SK-N-SH treated with all-trans-retinoic acid at 6 μM for 48 hours (cell line): ENCODE results near the gene UGP2.

Experiments used
- ATAC-seq: fragments of 200-7000 bp; cut with Tn5 transposase; 3 replicates; pipeline ENCODE4 v1.9.1; 2020; ENCODE audit warnings: mild to moderate bottlenecking, moderate library complexity
- ARNTL ChIP-seq: fragments of 450-650 bp; formaldehyde crosslinking; IDR thresholded peaks from 2 replicates; pipeline ENCODE4 v1.5.0; 2020; ENCODE audit warnings: low read depth, mild to moderate bottlenecking, moderate library complexity, borderline replicate concordance
- CSDC2 ChIP-seq: fragments of 250-450 bp; sonication (Bioruptor Pico); IDR thresholded peaks from 2 replicates; pipeline ENCODE4 v1.5.0; 2020; ENCODE audit warnings: mild to moderate bottlenecking, moderate library complexity
- ESRRG ChIP-seq: fragments of 250-450 bp; sonication (Bioruptor Pico); IDR thresholded peaks from 2 replicates; pipeline ENCODE4 v1.6.1; 2021; ENCODE audit warnings: mild to moderate bottlenecking
- GLIS3 ChIP-seq: fragments of 250-450 bp; sonication (Bioruptor Pico); IDR thresholded peaks from 2 replicates; pipeline ENCODE4 v1.5.0; 2020; ENCODE audit warnings: mild to moderate bottlenecking, moderate library complexity
- ISL1 ChIP-seq: fragments of 250-450 bp; sonication (Bioruptor Pico); IDR thresholded peaks from 2 replicates; pipeline ENCODE4 v2.1.2; 2022; ENCODE audit warnings: mild to moderate bottlenecking, moderate library complexity
- PPARA ChIP-seq: fragments of 250-450 bp; sonication (Bioruptor Pico); IDR thresholded peaks from 2 replicates; pipeline ENCODE4 v1.5.0; 2020; ENCODE audit warnings: mild to moderate bottlenecking, borderline replicate concordance
- RARB ChIP-seq: fragments of 250-450 bp; sonication (Bioruptor Pico); IDR thresholded peaks from 2 replicates; pipeline ENCODE4 v1.8.0; 2021; ENCODE audit warnings: mild to moderate bottlenecking, moderate library complexity
- SNAI2 ChIP-seq: fragments of 250-450 bp; sonication (Bioruptor Pico); IDR thresholded peaks from 2 replicates; pipeline ENCODE4 v1.5.0; 2020; ENCODE audit warnings: mild to moderate bottlenecking, moderate library complexity
- TOX ChIP-seq: fragments of 250-450 bp; sonication (Bioruptor Pico); IDR thresholded peaks from 2 replicates; pipeline ENCODE4 v1.8.0; 2021; ENCODE audit warnings: mild to moderate bottlenecking, moderate library complexity, borderline replicate concordance
- ZFP3 ChIP-seq: fragments of 250-450 bp; sonication (Bioruptor Pico); IDR thresholded peaks from 2 replicates; pipeline ENCODE4 v1.5.0; 2020; ENCODE audit warnings: mild to moderate bottlenecking, moderate library complexity
- ZNF565 ChIP-seq: fragments of 450-650 bp; formaldehyde crosslinking; conservative IDR thresholded peaks from 2 replicates; pipeline ENCODE4 v1.5.0; 2020; ENCODE audit warnings: low read depth, mild to moderate bottlenecking, moderate library complexity
- ZNF70 ChIP-seq: fragments of 450-650 bp; formaldehyde crosslinking; IDR thresholded peaks from 2 replicates; pipeline ENCODE4 v1.5.0; 2020; ENCODE audit warnings: mild to moderate bottlenecking, moderate library complexity
- ZNF8 ChIP-seq: fragments of 450-650 bp; formaldehyde crosslinking; IDR thresholded peaks from 2 replicates; pipeline ENCODE4 v1.5.0; 2020; ENCODE audit warnings: mild to moderate bottlenecking, moderate library complexity
- TF ChIP-seq, protein P1 (sequence below): fragments of 250-450 bp; sonication (Bioruptor Pico); IDR thresholded peaks from 2 replicates; pipeline ENCODE4 v1.5.1; 2020; ENCODE audit warnings: low read depth, mild to moderate bottlenecking, moderate library complexity
- TF ChIP-seq, protein P2 (sequence below): fragments of 250-450 bp; sonication (Bioruptor Pico); IDR thresholded peaks from 2 replicates; pipeline ENCODE4 v1.5.1; 2021; ENCODE audit warnings: mild to moderate bottlenecking, moderate library complexity
- TF ChIP-seq, protein P3 (sequence below): fragments of 250-450 bp; sonication (Bioruptor Pico); IDR thresholded peaks from 2 replicates; pipeline ENCODE4 v1.5.0; 2020; ENCODE audit warnings: mild to moderate bottlenecking, moderate library complexity
- TF ChIP-seq, protein P4 (sequence below): fragments of 250-450 bp; sonication (Bioruptor Pico); IDR thresholded peaks from 2 replicates; pipeline ENCODE4 v1.8.0; 2021; ENCODE audit warnings: low read depth, mild to moderate bottlenecking, moderate library complexity, borderline replicate concordance
- TF ChIP-seq, protein P5 (sequence below): fragments of 250-450 bp; sonication (Bioruptor Pico); IDR thresholded peaks from 2 replicates; pipeline ENCODE4 v1.8.0; 2020; ENCODE audit warnings: mild to moderate bottlenecking, moderate library complexity, borderline replicate concordance

Gene UGP2

DNA sequence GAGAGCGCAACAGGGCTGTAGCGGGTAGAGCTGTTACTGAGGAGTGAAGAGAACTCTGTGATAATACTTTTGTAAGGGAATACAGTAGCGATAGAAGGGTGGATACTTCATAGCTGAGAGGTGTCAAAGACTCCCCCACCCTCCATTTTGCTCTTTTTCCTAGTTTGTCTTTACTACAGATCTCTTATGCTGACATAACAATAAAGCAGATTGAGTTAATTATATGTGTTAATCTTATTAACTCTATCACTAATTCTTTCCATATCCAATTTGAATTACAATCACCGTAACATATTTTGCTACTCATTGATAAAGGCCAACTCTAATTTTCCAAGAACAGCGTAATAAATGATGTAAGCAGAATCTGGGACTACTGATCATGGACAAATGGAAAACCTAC lies 57.1 kb downstream of the UGP2 start:
- TF ChIP-seq GLIS3, result no peak
- TF ChIP-seq PPARA (CRISPR knock-in tag), result no peak
- TF ChIP-seq, protein P1, sequence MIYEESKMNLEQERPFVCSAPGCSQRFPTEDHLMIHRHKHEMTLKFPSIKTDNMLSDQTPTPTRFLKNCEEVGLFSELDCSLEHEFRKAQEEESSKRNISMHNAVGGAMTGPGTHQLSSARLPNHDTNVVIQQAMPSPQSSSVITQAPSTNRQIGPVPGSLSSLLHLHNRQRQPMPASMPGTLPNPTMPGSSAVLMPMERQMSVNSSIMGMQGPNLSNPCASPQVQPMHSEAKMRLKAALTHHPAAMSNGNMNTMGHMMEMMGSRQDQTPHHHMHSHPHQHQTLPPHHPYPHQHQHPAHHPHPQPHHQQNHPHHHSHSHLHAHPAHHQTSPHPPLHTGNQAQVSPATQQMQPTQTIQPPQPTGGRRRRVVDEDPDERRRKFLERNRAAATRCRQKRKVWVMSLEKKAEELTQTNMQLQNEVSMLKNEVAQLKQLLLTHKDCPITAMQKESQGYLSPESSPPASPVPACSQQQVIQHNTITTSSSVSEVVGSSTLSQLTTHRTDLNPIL, result no peak
- no peak for TF ChIP-seq ARNTL
- TF ChIP-seq, protein P2, sequence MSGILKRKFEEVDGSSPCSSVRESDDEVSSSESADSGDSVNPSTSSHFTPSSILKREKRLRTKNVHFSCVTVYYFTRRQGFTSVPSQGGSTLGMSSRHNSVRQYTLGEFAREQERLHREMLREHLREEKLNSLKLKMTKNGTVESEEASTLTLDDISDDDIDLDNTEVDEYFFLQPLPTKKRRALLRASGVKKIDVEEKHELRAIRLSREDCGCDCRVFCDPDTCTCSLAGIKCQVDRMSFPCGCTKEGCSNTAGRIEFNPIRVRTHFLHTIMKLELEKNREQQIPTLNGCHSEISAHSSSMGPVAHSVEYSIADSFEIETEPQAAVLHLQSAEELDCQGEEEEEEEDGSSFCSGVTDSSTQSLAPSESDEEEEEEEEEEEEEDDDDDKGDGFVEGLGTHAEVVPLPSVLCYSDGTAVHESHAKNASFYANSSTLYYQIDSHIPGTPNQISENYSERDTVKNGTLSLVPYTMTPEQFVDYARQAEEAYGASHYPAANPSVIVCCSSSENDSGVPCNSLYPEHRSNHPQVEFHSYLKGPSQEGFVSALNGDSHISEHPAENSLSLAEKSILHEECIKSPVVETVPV (CRISPR knock-in tag), result no peak
- no peak for TF ChIP-seq ZNF8 (CRISPR knock-in tag)
- TF ChIP-seq RARB, result no peak
- TF ChIP-seq ZFP3 (CRISPR knock-in tag), result no peak
- TF ChIP-seq, protein P3, sequence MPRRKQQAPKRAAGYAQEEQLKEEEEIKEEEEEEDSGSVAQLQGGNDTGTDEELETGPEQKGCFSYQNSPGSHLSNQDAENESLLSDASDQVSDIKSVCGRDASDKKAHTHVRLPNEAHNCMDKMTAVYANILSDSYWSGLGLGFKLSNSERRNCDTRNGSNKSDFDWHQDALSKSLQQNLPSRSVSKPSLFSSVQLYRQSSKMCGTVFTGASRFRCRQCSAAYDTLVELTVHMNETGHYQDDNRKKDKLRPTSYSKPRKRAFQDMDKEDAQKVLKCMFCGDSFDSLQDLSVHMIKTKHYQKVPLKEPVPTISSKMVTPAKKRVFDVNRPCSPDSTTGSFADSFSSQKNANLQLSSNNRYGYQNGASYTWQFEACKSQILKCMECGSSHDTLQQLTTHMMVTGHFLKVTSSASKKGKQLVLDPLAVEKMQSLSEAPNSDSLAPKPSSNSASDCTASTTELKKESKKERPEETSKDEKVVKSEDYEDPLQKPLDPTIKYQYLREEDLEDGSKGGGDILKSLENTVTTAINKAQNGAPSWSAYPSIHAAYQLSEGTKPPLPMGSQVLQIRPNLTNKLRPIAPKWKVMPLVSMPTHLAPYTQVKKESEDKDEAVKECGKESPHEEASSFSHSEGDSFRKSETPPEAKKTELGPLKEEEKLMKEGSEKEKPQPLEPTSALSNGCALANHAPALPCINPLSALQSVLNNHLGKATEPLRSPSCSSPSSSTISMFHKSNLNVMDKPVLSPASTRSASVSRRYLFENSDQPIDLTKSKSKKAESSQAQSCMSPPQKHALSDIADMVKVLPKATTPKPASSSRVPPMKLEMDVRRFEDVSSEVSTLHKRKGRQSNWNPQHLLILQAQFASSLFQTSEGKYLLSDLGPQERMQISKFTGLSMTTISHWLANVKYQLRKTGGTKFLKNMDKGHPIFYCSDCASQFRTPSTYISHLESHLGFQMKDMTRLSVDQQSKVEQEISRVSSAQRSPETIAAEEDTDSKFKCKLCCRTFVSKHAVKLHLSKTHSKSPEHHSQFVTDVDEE (CRISPR knock-in tag), result no peak
- TF ChIP-seq CSDC2 (CRISPR knock-in tag), result no peak
- TF ChIP-seq, protein P4, sequence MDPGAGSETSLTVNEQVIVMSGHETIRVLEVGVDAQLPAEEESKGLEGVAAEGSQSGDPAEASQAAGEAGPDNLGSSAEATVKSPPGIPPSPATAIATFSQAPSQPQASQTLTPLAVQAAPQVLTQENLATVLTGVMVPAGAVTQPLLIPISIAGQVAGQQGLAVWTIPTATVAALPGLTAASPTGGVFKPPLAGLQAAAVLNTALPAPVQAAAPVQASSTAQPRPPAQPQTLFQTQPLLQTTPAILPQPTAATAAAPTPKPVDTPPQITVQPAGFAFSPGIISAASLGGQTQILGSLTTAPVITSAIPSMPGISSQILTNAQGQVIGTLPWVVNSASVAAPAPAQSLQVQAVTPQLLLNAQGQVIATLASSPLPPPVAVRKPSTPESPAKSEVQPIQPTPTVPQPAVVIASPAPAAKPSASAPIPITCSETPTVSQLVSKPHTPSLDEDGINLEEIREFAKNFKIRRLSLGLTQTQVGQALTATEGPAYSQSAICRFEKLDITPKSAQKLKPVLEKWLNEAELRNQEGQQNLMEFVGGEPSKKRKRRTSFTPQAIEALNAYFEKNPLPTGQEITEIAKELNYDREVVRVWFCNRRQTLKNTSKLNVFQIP (CRISPR knock-in tag), result no peak
- TF ChIP-seq ZNF565 (CRISPR knock-in tag), result no peak
- no peak for TF ChIP-seq ZNF70 (CRISPR knock-in tag)
- no peak for TF ChIP-seq ISL1 (CRISPR knock-in tag)
- no peak for TF ChIP-seq TOX (CRISPR knock-in tag)
- TF ChIP-seq, all 23 proteins: peak for 0
- ATAC-seq, result 0 out of 3 replicates have a peak, but pooled peaks have one; percentile 12

DNA sequence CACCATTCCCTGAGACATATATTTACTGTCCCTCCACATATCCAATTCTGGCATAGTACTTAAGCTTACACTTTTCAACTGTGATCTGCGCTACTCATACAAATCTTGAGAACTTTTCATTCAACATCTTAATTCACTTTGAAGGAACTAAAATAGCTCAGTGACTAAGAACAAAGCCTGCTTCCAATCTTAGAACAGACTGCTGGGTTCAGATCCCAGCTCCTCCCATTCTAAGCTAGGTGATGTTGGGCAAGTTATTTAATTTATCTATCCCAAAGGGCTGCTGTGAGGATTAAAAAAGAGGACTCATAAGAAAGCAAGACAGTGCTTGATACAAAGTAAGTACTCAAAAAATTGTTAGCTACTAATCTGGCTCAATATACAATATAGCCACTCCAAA lies 57.9 kb downstream of the UGP2 start:
- TF ChIP-seq GLIS3, result no peak
- TF ChIP-seq, protein P2 (CRISPR knock-in tag), result no peak
- TF ChIP-seq, protein P5, sequence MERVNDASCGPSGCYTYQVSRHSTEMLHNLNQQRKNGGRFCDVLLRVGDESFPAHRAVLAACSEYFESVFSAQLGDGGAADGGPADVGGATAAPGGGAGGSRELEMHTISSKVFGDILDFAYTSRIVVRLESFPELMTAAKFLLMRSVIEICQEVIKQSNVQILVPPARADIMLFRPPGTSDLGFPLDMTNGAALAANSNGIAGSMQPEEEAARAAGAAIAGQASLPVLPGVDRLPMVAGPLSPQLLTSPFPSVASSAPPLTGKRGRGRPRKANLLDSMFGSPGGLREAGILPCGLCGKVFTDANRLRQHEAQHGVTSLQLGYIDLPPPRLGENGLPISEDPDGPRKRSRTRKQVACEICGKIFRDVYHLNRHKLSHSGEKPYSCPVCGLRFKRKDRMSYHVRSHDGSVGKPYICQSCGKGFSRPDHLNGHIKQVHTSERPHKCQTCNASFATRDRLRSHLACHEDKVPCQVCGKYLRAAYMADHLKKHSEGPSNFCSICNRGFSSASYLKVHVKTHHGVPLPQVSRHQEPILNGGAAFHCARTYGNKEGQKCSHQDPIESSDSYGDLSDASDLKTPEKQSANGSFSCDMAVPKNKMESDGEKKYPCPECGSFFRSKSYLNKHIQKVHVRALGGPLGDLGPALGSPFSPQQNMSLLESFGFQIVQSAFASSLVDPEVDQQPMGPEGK (CRISPR knock-in tag), result no peak
- TF ChIP-seq SNAI2 (CRISPR knock-in tag), result no peak
- TF ChIP-seq ZNF8 (CRISPR knock-in tag), result no peak
- no peak for TF ChIP-seq ESRRG
- no peak for TF ChIP-seq ZNF565 (CRISPR knock-in tag)
- ATAC-seq, result no peak

DNA sequence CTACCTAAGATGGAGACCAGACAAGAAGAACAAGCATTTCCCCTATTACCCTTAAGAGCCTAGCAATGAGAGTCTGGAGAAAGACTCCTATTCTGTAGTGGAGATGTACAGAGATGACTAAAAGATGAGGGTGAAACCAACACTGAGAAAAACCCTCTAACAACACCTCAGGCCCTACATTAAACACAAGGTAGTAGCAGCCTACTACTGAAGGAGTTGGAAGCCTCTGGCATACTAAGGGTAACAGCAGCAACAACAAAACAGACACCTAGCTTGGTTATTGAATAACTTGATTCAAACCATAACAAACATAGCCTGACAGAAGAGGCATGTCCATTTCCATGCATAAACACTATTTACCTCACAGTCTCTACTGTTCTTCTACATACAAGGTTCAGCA lies 60.5 kb downstream of the UGP2 start:
- TF ChIP-seq, protein P4 (CRISPR knock-in tag), result no peak
- no peak for TF ChIP-seq SNAI2 (CRISPR knock-in tag)
- TF ChIP-seq, all 23 proteins: peak for 0
- ATAC-seq, result no peak
